NCI-H526 treated with DMSO at 0.1 percent for 48 hours (cell line): ENCODE measurements around the gene SPAG7.
A peak's percentile ranks its signal among the peaks of the same experiment; 100 is the strongest.

Experiments used
- DNase-seq: peaks from one replicate; lab custom pipeline; 2025; lab: John Stamatoyannopoulos, UW

Gene SPAG7, protein sequence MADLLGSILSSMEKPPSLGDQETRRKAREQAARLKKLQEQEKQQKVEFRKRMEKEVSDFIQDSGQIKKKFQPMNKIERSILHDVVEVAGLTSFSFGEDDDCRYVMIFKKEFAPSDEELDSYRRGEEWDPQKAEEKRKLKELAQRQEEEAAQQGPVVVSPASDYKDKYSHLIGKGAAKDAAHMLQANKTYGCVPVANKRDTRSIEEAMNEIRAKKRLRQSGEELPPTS

GRCh38 chr17:4967539-4968485 lies at the start of gene SPAG7:
TSS of gene SPAG7 (minus strand) at chr17:4967817. CDS start at chr17:4967804, 13 bp downstream.
- DNase-seq: peak; percentile 93

- no peak for DNase-seq
Measured at GRCh38 chr17:5014357-5014756, 46.7 kb upstream of the SPAG7 start.

- no peak for DNase-seq
Measured at GRCh38 chr17:5011928-5012327, 44.3 kb upstream of the SPAG7 start.

DNA sequence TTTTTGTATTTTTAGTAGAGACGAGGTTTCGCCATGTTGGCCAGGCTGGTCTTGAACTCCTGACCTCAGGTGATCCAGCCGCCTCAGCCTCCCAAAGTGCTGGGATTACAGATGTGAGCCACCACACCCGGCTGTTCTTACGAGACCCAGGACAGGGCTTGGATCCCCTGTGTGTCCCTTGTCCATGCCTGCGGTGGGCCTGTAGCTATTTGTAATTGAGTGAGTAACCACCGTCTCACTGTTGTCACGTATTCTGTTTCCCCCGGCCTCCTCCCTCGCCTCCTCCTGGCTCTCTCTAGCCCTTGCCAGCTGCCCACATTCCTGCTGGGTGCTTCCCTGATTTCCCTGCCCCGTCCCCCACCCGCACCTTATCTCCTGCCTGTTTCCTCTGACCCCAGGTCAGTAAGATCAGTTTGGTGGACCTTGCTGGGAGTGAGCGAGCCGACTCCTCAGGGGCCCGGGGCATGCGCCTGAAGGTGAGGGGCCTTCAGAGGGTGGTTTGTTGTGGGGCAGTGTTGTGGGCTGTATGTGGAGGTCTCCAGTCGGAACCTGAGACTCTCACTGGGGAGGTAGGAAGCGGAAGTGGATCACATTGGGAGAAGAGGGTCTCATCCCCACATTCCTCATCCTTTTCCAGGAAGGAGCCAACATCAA lies 35.7 kb upstream of the SPAG7 start:
- DNase-seq: no peak

DNA sequence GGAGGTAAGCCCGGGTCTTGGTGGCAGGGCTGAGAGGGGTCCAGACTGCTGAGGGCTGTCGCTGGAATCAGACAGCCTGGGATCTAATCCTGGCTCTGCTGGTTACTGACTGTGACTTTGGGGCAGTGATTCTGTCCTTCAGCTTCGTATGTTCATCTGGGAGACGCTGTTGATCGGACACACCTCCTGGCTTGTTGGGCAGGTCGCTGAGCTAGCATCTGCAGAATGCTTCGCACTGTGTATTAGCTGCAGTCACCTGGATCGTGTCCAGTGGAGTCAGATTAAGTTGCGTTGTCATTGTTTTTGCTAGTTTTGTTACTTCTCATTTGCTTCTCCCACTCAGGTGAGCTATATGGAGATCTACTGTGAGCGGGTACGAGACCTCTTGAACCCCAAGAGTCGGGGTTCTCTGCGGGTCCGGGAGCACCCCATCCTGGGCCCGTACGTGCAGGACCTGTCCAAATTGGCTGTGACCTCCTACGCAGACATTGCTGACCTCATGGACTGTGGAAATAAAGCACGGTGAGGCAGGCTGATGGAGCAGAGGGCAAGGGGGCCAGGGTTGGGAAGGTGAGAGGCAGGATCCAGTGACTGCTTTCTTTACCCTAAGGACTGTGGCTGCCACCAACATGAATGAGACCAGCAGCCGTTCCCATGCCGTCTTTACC lies 34.6 kb upstream of the SPAG7 start:
- no peak for DNase-seq

GRCh38 chr17:5000237-5000639 lies 32.6 kb upstream of the SPAG7 start:
- DNase-seq: no peak

GRCh38 chr17:4999430-5000093 lies 31.9 kb upstream of the SPAG7 start:
- DNase-seq: no peak

DNA sequence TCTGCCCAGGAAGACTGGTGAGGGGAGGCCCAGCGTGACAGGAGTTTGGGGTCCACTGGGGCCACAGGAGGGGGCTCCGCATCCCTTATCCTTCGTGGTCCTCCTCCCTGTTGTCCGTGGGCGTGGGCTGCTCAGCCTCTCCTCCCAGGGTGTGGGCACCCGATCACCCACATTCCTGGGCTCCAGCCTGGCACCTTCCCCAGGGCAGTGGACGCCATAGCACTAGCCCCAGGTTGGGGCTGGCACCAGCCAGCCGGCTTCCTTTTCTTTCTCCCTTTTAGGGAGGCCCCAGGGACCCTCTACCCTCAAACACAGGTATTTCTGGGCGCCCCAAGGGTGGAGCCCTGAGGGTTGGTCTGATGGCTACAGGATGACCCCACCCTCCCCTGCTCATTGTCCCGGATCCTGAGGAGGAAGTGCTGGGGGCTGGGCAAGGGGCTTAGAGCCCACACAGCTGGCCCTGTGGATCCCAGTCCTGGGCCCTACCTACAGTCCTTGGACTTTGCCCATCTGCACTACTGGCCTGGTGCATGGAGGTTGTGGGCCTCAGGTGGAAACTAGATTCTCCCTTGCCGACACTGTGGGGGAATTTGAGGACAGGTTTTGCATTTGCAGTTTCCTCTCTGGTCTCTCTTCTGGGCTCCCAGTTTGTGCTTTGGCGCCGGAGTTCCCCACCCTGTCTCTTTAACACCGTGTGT lies 31.3 kb upstream of the SPAG7 start:
- no peak for DNase-seq

- no peak for DNase-seq
Measured at GRCh38 chr17:4998027-4998731, 30.6 kb upstream of the SPAG7 start.

DNA sequence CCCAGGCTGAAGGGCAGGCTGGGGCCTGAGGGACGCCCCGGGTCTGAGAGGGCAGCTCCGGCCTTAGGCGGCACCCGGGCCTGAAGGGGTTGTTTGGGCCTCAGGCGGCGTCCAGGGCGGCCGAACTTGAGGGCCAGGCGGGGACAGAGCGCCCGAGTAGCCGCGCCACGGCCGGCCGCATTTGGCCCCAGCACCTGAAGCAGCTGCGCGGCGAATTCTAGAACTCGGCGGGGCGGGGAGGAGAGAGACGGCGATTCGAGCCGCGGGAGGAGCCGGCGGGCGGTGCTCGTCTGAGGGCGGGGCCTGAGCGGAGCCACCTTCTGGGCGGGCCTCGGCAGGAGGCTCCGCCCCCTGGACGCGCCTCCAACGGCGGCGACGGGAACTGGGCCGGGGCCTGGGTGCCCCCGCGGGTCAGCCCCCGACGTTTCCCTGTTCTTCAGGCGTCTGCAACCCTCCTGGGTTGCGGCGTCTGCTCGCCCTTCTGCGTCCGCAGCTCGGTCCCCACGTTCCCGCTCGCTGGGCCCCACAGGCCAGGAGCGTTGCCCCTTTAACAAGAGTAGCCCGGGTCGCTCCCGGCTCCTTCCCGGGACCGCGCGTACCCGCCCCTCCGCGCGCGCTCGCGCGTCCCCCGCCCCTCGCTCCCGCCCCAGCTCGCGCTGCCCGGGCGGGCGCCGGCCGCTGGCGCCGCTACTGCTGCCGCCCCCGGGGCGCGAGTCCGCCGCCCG lies 29.8 kb upstream of the SPAG7 start, which contains the start of the genes INCA1 and KIF1C:
Gene INCA1, minus strand, starts transcription at position 221 of the 725 bp plus-strand sequence. CDS start 3,085 bp downstream, outside the sequence.
Gene KIF1C, plus strand, starts transcription at position 649 of the 725 bp plus-strand sequence. CDS start 2,297 bp downstream, outside the sequence.
- peak; percentile 64 for DNase-seq

GRCh38 chr17:4994081-4994595 lies 26.5 kb upstream of the SPAG7 start:
- no peak for DNase-seq

DNA sequence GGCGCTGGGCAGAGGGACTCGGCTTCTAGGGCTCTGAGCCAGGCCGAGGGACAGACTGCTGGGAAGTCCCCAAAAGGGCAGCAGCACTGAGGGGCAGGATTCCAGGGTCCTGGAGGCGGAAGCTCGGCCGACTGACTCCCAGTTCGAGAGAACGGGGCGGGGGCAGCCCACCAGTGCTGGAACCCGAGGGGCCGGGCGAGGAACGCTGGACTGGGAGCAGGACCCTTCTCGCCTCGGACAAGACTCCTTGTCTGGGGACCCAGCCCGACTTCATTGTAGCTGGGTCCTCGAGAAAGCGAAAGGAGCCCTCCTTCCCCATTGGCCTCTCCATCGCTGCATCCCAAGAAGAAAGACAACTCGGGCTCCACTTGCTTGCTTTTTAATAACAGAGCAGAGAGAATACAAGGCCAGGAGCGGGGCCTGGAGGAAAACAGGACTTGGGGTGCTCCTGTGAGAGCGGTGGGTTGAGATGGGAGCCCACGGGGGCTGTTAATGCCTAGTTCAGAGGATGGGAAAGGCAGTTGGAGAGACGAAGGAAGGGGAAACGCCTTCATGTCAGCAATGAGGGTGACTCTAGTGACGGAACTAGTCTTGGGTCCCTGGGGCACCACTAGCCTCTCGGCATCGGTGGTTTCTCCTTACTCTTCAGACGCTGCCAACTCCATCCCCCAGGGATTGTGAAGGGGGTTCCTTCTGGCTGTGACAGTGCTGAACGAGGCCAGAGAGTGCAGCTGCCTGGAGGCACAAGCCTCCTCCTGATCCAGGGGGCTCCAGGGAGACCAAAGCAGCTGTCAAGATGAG lies 20.4 kb upstream of the SPAG7 start:
- DNase-seq: no peak

DNA sequence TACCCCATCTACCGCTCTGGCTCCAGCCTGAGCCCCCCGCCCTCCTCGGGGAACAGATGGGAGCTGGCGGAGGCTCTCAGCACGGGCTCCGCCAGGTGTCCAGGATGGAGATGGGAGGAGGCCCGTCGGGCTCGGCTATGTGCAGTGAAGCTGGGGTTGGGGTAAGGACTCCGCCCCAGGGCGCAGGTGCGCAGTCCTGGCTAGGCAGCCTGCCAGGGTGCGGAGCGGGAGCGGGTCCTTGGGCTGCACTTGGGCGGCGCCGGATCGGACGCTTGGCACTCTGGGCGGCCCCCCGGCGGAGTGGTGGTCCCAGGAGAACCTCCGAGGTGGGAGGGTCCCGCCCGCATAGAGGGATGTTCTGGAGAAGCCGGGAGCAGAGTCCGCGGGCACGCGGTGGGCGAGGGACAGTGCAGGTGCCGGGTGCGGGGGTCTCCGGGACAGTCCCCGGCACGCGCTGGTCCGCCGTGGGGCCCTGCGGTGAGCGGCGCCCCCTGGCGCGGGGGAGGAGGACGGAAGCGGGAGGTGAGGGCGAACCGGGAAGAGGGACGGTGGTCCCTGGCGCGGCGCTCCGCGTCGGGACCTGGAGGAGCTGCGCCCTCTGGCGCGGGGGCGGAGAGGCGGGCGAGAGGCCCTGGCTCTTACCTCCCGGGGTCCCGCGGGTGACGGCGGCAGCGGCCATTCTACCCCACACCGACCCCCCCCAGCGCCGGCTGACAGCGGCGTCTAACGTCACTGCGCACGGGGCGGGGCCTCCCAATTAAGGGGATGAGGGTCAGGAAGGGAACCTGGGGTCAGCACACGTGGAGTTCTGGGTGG lies 19.5 kb upstream of the SPAG7 start, which contains the start of gene CAMTA2:
Gene CAMTA2, minus strand, starts transcription at position 725 of the 816 bp plus-strand sequence. CDS start 1,453 bp downstream, outside the sequence.
- DNase-seq: peak; percentile 60

GRCh38 chr17:4986403-4986802 lies 18.8 kb upstream of the SPAG7 start:
- no peak for DNase-seq

GRCh38 chr17:4982305-4982704 lies 14.7 kb upstream of the SPAG7 start:
- no peak for DNase-seq

DNA sequence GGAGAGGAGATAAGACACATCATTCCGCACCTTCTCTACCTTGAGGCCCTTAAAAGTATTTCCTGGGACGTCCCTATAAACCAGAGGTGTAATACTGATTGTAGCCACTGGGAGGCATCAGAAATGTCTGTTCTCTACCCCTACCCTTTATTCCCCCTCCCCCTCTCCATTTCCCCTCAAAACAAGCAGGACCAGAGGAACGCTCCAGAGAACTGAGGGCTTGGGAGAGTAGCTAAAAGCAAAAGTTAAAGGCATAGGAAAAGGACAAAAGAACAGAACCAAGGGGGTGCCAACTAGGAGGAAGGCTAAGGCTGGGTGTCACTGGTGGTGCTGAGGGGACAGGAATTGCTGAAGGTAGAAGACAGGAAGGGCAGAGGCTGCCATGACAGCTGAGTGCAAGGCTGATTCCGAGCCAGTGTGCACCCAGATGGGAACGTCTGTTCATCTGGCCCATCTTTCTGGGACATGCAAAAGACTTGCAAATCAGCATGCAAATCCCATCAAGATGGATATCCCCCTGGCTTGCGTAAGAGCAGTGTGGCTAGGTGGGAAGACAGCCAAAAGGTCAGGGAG lies 13.1 kb upstream of the SPAG7 start:
- peak; percentile 87 for DNase-seq

DNA sequence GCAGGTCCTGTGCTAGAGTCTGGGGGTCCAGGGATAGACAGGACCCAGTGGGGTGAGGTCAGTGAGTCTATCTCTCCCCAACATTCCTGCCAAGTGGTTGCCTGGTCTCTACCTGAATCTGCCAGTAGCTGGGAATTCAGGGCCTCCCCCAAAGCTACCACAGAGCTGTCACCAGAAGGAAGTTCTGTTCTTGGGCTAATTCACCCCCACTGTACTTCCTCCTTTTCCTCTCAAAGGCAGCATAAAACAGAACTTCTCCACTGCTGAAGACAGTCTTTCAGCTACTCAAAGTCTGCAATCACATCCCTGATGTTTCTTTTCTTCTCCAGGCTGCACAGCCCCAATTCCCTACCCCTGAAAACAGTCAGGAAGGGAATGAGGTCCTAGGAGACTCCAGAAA lies 11.1 kb upstream of the SPAG7 start:
- DNase-seq: no peak
